Hepatocyte (in vitro differentiated cells): ENCODE measurements around the gene MT1G. TPM values are rescaled to one million over a fixed set of nuclear protein-coding genes. Genes with fewer than 3 reads are reported as not detected.

Experiments
- DNase-seq: peaks from one replicate; pipeline ENCODE4 v3.0.0-alpha.2; 2016; ENCODE audit warnings: low spot score
- H2AFZ ChIP-seq: fragments of 200-600 bp; sonication (generic); 2 replicates; pipeline ENCODE4 v1.6.0; 2016; ENCODE audit warnings: antibody characterized with exemption, mild to moderate bottlenecking
- H3K27ac ChIP-seq: fragments of 200-600 bp; sonication (generic); 2 replicates; pipeline ENCODE4 v1.5.1; 2016; ENCODE audit warnings: mild to moderate bottlenecking
- H3K27me3 ChIP-seq: fragments of 200-600 bp; sonication (generic); 2 replicates; pipeline ENCODE4 v1.6.1; 2016
- H3K36me3 ChIP-seq: fragments of 200-600 bp; sonication (generic); replicated peaks from 2 replicates; pipeline ENCODE4 v1.5.1; 2016; ENCODE audit warnings: low read depth; ENCODE audit not compliant: insufficient read depth
- H3K4me1 ChIP-seq: fragments of 200-600 bp; sonication (generic); 2 replicates; pipeline ENCODE4 v1.5.1; 2016; ENCODE audit warnings: mild to moderate bottlenecking, moderate library complexity; ENCODE audit not compliant: insufficient read depth
- H3K4me2 ChIP-seq: fragments of 200-600 bp; sonication (generic); 2 replicates; pipeline ENCODE4 v1.6.0; 2016
- H3K4me3 ChIP-seq: fragments of 200-600 bp; sonication (generic); 2 replicates; pipeline ENCODE4 v1.5.1; 2016; ENCODE audit warnings: mild to moderate bottlenecking
- H3K79me2 ChIP-seq: fragments of 200-600 bp; sonication (generic); 2 replicates; pipeline ENCODE4 v1.6.0; 2017; ENCODE audit warnings: mild to moderate bottlenecking
- H3K9me2 ChIP-seq: fragments of 200-600 bp; sonication (generic); replicated peaks from 2 replicates; pipeline ENCODE4 v1.6.0; 2017; ENCODE audit warnings: mild to moderate bottlenecking; ENCODE audit not compliant: insufficient read depth
- H3K9me3 ChIP-seq: fragments of 200-600 bp; sonication (generic); 2 replicates; pipeline ENCODE4 v1.5.1; 2016; ENCODE audit warnings: low read depth, mild to moderate bottlenecking
- H4K20me1 ChIP-seq: fragments of 200-600 bp; sonication (generic); 2 replicates; pipeline ENCODE4 v1.6.0; 2016; ENCODE audit warnings: mild to moderate bottlenecking; ENCODE audit not compliant: insufficient read depth, poor library complexity, severe bottlenecking
- CTCF ChIP-seq: fragments of 200-600 bp; sonication (generic); IDR thresholded peaks from 2 replicates; pipeline ENCODE4 v1.5.1; 2016; ENCODE audit warnings: antibody characterized with exemption, mild to moderate bottlenecking; ENCODE audit not compliant: poor library complexity
- EZH2 ChIP-seq: fragments of 200-600 bp; sonication (generic); IDR thresholded peaks from 2 replicates; pipeline ENCODE4 v1.6.1; 2016; ENCODE audit warnings: antibody characterized with exemption, mild to moderate bottlenecking, borderline replicate concordance
- EZH2phosphoT487 ChIP-seq: fragments of 200-600 bp; sonication (generic); IDR thresholded peaks from one replicate; pipeline ENCODE4 v1.6.1; 2018; ENCODE audit warnings: antibody characterized with exemption, mild to moderate bottlenecking, low read depth, moderate library complexity; ENCODE audit not compliant: unreplicated experiment, severe bottlenecking
- WGBS: methylation state at CpG from one replicate; pipeline ENCODE4 v1.1.6; 2016; ENCODE audit warnings: low lambda C conversion rate; ENCODE audit errors: missing lambda C conversion rate; 5-methylcytosine and 5-hydroxymethylcytosine counted together
- polyA plus RNA-seq: library from polyadenylated mRNA; unstranded; fragments of >200 nt; fragmentation: Nextera tagmentation; extraction: Ambion mirVana; gene quantifications from 2 replicates; pipeline ENCODE4 v1.2.1, GENCODE V29; 2016
- total RNA-seq: library from RNA; depleted of rRNA; stranded (reverse); fragments of >200 nt; gene quantifications from 2 replicates; pipeline ENCODE4 v1.2.3, GENCODE V29; 2014

The MT1G gene
- total and polyA plus RNA-seq, 2 experiments from 2014 or later = 44.5 to 64.1 TPM

- H3K27ac ChIP-seq = no peak overlapping the region
- H3K79me2 ChIP-seq = no peaks in the 10 kb centered on the region
- peaks cover 7% of the 10 kb centered on the region for H3K4me1 ChIP-seq
- no peaks in the 10 kb centered on the region for H3K9me2 ChIP-seq
- no peak for DNase-seq
- H3K4me3 ChIP-seq = peak overlapping the region; percentile 6
- WGBS = 39% methylated on average over 8 of the region's 8 CpGs
- peak overlapping the region; percentile 43 for H2AFZ ChIP-seq
- peak overlapping the region; percentile 78 for H3K4me2 ChIP-seq
- H3K27me3 ChIP-seq = peaks cover 16% of the 10 kb centered on the region
- TF ChIP-seq EZH2phosphoT487 = no peak
- TF ChIP-seq EZH2 = peak; percentile 35
- H4K20me1 ChIP-seq = no peaks in the 10 kb centered on the region
- H3K9me3 ChIP-seq = no peaks in the 10 kb centered on the region
- no peaks in the 10 kb centered on the region for H3K36me3 ChIP-seq
Observed at GRCh38 chr16:56682703-56683397, 15.0 kb upstream of the MT1G start.

- no peaks in the 10 kb centered on the region for H3K9me2 ChIP-seq
- peaks cover 23% of the 10 kb centered on the region for H3K27me3 ChIP-seq
- peak; percentile 93 for DNase-seq
- H3K9me3 ChIP-seq = no peaks in the 10 kb centered on the region
- 2% methylated on average over 47 of the region's 49 CpGs for WGBS
- H3K36me3 ChIP-seq = no peaks in the 10 kb centered on the region
- H3K4me2 ChIP-seq = peak within 1 kb of the TSS; percentile 78
- H3K4me1 ChIP-seq = peaks cover 7% of the 10 kb centered on the region
- H4K20me1 ChIP-seq = no peaks in the 10 kb centered on the region
- H3K4me3 ChIP-seq = peak within 1 kb of the TSS; percentile 29
- TF ChIP-seq EZH2phosphoT487 (no peak), EZH2 (no peak), CTCF (no peak)
- peak within 1 kb of the TSS; percentile 43 for H2AFZ ChIP-seq
- H3K79me2 ChIP-seq = no peaks in the 10 kb centered on the region
- no peak within 1 kb of the TSS for H3K27ac ChIP-seq
Observed at GRCh38 chr16:56681939-56682702, 14.3 kb upstream of the MT1G start, which contains the start of gene MT1X. MT1X (plus strand) TSS chr16:56682470; CDS start chr16:56682541, 71 bp downstream.

- Histone ChIP-seq H3K79me2 (no peaks in the 10 kb centered on the region), H4K20me1 (no peaks in the 10 kb centered on the region), H2AFZ (no peak overlapping the region), H3K36me3 (no peaks in the 10 kb centered on the region), H3K27me3 (peaks cover 46% of the 10 kb centered on the region), H3K4me3 (no peak overlapping the region), H3K9me2 (no peaks in the 10 kb centered on the region), H3K9me3 (no peaks in the 10 kb centered on the region), H3K4me1 (peaks cover 7% of the 10 kb centered on the region), H3K4me2 (no peak overlapping the region), H3K27ac (no peak overlapping the region)
- 86% methylated on average over 6 of the region's 6 CpGs for WGBS
- no peak for DNase-seq
- TF ChIP-seq CTCF = no peak
- TF ChIP-seq EZH2 = no peak
- no peak for TF ChIP-seq EZH2phosphoT487
Observed at GRCh38 chr16:56679818-56680217, 12.0 kb upstream of the MT1G start.
